ENCODE results near the gene C11orf21.

Gene C11orf21

DNA sequence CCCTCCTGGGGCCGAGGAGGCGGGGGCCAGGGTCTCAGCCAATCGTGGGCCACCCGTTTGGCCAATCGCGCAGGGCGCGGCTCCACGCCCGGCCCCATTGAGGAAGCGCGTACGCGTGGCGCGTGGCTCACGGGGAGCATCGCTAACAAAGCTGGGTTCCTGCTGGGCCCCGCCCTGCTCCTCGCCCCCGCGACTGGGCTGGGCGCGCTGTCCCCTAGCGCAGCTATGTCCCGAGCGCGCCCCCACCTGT lies 30.7 kb downstream of the C11orf21 start:
- ATAC-seq (no peak), DNase-seq (peak; percentile 43)

DNA sequence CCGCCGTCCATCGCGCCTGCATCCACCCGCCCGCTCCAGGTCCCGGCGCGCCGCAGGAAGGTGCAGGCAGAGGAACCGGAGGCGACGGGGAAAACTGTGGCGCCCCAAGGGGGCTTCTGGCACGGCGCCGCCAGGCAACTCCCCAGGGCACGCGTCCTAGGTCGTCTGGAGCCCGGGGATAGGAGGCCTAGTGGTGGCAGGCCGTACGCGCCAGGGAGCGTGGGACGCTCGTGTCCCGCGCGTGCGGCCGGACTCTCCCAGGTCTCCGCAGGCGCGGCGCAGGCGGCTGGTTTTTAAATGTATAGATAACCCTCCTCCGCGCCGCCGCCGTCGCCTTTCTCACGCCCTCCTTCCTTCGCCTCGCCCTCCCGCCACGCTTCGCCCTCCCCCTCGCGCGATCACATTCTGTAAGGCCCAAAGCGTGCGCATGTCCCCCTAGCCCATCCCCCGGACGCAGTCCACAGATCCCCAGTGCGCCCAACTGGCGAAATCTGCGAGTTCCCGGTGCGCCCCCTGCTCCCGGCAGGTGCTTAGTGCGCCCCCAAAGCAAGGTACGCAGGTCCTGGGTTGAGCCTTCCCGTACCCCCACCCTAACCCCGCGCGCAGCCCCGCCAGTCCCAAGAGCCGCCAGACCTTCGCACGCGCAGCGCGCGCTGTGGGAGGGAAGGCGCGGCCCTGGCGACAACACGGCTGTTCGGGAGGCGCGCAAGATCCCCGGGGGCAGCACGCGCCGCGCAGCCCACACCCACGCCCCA lies 31.2 kb downstream of the C11orf21 start, which contains the start of gene ASCL2:
Gene ASCL2, minus strand, starts transcription at position 267 of the 755 bp plus-strand sequence. Its CDS starts 256 bp downstream, at position 11.
- ATAC-seq (no peak), DNase-seq (no peak)

DNA sequence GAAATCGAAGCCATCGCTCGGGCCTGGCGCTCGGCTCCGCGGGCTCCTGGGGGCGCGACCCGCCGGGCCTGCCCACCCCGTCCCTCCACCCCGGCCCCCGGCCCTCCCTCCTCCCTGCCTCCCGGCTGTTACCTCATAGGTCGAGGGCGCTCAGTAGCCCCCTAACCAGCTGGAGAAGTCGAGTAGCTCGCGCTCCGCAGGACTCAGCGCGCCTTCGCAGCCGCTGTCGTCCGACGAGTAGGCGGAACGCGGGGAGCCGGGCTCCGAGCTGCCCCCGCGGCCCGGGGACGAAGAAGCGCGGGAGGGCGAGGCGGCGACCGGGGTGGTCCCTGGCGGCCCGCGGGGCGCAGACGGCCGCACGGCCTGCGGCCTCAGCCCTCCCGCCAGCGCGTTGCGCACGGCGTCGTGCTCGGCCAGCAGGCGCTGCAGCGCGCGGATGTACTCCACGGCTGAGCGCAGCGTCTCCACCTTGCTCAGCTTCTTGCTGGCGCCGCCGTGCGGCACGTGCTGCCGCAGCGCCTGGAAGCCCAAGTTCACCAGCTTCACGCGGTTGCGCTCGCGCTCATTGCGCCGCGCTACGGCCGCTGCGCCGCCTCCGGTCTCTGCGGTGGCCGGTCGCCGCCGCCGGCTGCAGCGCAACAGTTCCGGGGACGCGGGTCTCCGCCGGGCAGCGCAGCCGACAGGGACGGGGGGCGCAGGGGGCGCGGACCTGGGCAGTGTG lies 32.0 kb downstream of the C11orf21 start:
- peak; percentile 17 for ATAC-seq

DNA sequence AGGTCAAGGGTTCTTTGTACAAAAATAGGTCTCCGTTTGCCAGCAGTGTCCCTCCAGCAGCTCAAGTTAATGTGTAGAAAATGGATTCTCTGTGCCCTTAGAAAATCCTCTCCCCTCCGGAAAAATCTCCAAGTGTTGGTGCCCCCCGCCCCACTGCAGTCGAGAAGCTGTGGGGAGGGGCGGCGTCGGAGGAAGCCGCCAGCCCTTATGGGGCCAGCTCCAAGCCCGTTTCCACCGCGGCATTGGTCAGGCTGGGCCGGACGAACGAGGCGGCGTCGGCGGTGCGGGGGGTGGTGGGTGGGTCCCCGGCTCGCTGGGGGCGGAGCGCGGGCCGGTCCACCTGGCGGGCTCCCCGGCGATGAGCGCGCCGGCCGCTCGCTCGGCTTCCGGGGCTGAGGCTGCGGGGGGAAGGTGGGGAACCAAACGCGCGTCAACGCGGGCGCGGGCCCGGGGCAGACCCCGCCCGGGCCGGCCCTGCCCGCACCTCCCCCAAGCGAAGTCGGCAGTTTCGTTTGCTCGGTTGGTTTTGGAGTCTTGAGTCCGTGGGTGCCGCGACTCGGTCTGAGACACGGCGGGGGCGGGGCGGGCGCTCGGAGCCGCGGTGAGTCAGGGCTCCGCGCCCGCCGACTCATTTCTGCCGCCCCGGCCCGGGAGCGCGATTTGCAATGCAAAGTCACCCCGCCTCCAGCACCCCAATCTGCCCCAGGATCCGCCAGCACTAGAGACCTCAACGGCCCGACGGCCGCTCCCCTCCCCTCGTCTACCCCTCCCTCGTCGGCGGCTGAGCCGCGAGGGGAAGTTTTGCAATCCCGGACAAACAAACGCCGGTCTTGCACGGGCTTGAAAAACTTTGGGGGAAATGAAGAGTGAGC lies 32.8 kb downstream of the C11orf21 start:
- ATAC-seq = peak; percentile 77
- DNase-seq = peak; percentile 85

More for the DNA sequence above, 32.0 kb downstream of the C11orf21 start:
- DNase-seq = peak; percentile 44

DNA sequence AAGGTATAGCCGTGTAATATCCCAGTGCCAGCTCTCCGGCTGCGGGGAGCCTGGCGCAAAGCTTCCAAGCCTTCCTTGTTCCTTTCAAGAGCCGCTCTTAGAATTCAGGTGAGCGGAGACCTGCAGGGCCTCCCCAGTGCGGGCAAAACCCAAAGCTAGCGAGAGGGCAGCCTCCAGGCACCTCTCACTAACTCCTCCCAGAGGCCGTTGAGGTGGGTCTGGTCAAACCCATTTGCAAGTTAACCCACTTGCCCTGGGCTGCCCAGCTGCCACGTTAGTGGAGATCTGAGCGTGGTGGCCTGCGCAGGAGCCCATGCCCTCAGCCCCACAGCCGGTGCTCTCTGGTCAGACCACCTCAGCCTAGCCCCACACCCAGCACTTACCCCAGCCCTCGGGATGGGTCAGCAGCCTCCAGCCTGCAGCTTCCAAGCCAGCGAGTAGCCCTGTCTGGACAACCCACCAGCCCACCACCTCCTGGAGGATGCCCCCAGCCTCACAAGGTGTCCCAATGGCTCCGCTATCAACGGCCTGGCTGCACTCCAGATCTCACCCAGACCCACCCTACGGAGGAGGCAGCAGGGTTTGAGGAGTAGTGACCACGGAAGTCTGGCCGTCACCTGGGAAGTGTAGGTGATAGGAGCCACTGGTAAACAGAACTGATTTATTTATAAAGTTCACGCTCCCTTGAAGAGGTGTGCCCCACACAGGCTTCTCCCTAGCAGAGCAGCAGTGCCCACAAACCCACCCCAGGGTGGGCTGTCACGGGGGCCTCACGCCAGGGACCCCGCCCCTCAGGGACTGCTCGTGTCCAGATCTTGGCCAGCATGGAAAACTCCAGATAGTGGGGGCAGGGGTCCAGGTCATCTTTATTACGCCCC lies 33.6 kb downstream of the C11orf21 start:
- DNase-seq (no peak), ATAC-seq (no peak)

DNA sequence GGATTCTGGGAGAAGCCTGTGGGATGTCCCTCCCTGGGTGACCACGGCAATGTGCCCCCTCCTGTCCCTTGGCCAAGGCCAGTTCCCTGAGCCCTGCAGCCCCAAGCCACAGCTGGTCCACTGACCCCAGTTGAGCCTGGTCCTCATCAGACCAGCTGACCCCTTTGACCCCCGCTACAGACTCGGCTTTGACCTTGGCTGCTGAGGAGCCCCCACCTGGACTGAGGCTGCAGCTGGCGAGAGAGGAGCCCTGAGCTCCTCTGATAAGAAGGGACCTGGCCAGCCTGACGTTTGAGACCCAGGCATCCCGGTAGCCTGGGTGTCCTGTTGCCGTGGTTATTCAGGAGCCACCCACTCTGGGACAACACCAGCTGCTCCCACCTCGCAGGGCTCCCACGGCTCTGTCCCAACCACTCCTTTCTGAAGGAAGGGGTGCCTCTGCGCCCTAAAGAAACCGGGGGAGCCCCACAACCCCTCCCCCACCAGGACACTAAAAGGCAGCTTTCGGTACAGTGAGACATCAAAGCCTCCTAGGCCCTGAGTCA lies 34.3 kb downstream of the C11orf21 start:
- DNase-seq (no peak), ATAC-seq (no peak)

DNA sequence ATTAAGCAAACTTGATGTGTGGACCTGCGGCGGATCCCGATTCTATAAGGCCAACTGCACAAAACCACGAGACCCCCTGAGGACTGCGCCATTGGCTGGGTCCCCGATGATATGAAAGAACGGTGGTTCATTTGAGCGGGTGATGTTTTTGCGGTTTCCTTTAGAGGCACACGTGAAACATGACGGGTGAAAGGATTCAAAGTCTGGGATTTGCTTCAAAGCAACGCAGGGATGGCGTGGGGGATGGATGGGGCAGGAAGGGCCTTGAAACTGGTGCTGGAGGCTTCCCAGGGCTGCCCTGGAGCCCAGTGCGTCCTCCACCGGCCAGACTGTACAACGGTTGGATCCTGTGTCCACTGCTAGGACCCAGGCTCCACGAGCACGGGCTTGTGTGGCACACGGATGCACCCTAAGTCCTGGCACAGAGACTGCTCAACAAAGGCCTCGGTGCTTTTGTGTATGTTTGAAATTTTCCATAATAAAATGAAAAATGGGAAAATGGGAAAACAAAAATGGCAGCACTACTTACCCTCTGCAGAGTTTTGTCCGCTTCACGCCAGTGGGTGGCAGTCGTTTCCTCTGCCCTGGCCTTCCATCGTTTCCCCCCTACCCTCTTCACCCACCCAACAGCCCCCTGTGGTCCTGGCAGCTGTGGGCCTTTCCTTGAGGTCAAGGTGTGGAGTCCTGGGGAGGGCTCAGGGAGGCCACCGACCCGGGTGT lies 35.0 kb downstream of the C11orf21 start:
- DNase-seq = no peak

DNA sequence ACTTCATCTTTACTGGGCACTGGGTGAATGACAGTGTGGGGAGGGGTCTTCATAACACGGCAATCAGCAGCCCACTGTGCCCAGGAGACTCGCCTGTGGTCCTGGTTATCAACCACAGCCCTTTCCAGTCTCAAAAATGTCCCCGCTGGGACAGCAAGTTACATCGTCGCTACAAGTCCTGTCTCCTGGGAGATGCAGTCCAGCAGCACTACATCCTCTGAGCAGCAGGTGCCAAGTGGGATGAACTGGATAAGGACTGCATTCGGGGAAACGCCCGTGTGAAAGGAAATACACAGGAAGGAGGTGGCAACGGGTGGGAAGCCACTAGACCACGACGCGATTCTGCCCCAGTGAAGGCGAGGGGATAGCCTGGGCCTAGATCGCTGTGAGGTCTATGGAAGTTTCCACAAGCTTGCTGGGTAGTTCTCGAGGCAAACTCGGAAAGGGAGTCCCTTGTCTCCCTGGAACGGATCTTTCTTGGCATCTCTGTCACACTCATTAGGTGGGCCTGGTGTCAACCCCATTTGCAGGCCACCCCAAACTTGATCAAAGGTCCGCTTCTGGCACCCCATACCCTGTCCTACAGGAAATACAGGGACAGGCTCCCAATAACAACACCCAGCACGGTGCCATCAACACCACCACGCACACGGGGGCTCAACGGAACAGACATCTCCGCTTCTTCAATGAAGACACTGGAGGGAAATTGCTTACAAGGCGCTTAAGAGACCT lies 35.7 kb downstream of the C11orf21 start:
- no peak for ATAC-seq

More for the DNA sequence above, 35.0 kb downstream of the C11orf21 start:
- ATAC-seq = no peak

DNA sequence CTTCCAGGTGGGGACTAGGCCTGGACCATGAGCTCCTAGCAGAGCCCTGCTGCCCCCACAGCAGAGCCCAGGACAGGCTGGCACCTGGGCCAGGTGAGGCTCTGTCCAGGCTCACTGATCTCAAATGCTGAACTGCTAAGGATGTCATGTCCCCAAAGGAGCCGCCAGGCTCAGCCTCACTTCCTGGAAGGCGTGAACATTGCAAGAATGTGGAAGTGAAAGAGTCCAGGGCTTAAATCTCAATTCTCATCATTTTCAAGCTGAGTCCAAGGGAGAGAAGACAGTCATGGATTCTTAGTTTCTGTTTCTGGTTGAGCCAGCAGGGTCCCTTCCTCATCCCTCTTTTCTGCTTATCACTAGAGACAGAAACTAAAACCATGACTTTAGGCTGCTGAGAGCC lies 36.3 kb downstream of the C11orf21 start:
- ATAC-seq = peak; percentile 14
- no peak for DNase-seq

More for the DNA sequence above, 35.7 kb downstream of the C11orf21 start:
- DNase-seq = no peak

DNA sequence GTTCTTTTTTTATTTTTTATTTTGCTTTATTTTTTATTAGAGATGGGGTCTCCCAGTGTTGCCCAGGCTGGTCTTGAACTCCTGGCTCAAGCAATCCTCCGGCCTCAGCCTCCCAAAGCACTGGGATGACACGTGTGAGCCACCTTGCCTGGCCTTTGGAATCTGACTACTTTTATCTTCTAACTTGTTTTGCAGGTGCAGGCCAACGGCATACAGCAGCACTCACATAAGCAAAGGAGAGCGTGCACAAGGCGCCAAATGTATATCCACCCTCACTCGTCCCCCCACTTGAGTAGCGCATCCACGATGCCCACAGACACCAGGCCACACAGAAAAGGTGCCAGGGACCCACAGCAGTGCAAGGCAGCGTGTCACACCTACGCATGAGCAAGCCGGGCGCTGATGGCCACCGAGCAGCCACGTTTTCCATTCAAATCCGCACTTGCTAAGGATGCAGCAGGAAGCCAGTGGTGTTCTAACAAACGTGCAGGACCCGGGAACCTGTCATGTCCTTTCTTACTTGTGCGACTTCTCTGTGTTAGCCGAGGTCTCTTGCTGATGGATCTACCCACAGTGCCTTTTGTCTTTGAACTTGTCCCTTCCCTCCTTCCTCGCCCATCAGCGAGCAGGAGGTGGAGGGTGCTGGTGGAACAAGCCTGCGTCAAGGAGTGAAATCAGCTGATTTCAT lies 37.2 kb downstream of the C11orf21 start:
- DNase-seq (no peak), ATAC-seq (no peak)

DNA sequence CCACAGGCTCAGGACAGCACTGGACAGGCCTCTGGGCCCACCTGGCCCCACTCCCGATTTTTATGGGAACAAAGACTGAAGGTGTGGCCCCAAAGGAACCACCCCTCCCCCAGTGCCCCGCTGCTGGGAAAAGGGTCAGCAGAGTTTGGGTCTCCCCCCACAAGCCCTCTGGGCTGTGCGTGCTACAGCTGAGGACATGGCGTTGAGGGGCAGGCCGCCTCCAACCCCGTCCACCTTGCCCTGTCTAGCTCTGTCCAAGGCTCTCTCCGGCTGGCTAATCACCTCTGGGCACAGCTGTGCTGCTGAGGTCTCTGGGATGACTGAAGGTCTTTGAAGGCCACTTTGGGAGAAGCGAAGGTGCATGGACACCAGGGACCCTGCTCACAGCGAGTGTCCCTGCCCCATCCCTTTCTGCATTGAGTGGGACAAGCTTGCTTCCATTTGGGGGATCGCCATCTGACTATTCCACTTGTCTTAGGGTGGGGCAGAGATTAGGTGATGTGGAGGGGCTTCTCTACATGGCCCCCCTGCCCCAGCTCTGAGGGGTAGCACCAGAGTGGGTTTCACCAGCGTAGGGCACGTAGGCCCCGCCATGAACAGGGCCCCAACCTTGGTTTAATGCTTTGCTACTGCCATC lies 37.9 kb downstream of the C11orf21 start:
- ATAC-seq (no peak), DNase-seq (no peak)

DNA sequence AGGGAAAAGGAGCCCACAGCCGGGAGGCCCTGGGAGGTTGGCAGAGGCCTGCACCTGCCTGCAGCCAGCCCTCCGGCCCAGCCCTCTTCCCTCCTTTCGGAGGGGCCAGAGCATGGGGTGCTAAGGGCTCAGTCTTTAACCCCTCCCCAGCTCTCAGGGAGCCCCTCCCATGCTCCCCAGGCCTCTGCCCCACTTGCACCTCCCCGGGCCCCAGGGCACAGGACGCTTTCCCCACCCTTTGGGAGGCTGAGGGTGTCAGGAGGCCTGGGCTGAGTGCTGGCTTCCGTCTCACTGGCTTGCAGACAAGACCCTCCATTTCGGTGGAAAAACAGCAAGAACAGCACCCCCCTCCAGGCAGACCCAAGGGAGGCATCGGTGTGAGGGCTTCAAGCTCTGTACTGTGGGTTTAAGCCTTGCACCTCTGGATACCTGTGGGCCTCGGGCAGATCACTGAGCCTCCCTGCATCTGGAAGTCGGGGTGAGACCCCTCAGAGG lies 38.6 kb downstream of the C11orf21 start:
- ATAC-seq = no peak
- no peak for DNase-seq

DNA sequence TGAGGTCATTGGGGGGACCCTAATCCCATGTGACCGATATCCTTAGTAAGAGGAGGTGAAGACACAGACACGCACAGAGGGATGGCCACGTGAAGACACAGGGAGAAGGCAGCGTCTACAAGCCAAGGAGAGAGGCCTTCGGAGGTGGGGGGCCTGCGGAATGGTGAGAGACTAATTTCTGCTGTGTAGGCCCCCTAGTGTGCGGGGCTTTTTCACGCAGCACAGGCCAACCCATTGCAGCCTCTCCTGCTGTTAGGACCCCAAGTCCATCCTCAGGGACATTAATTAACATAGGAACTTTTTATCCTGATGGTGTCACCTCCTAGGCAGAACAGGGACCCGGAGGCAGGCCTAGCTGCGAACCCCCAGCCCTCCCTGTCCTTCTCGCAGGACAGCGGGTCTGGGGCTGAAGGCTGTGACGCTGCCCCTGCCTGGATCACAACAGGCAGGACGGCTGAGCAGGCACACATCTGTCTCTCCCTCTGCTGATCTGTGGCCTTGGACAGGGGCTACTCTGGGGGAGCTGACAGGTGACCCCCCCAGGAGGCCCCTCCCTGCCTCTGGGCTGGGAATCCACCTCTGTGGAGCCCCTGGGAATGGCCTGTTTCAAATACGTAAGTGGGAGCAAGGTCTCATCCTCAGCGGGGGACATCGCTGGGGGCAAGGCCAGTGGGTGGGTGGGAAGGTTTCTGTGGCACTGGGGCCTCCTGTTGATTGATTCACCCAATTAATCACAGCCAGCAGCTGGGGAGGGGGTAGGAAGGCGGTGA lies 39.2 kb downstream of the C11orf21 start:
- no peak for ATAC-seq
- no peak for DNase-seq

DNA sequence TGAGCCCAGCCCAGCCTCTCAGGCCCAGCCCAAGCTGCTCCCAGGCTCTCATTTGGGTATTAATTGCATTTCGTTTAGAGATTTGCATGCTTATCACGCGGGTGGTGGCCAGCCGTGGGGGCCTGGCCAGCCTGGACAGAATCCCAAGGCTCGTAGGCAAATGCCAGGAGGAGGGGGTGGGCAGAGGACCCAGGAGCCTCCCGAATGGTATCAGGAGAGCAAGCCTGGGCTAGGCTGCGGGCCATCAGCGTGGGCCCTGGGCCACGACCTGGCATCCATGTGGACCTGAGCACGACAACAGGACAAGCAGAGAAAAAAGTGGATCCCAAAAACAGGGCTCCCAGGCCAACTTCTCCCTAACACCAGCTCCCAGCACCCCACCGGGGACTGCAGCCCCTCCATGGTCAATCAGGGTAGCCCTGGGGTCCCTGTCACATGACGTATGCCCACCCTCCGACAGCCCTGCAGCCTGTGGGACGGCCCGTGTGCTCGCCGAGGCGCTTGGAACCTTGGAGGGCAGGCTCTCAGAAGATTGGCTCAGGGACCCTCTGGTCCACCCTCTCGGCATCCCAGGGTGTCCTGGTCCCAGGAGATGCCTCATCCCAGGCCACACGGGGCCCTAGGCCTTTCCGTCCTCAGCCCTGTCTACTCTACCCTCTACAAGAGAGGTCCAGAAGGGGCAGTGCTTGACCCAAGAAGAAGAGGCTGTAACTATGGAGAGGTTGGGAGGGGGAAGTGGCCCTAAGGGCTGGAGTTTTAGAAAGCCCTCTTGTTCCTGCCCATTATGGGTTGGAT lies 40.1 kb downstream of the C11orf21 start:
- ATAC-seq (no peak), DNase-seq (no peak)

DNA sequence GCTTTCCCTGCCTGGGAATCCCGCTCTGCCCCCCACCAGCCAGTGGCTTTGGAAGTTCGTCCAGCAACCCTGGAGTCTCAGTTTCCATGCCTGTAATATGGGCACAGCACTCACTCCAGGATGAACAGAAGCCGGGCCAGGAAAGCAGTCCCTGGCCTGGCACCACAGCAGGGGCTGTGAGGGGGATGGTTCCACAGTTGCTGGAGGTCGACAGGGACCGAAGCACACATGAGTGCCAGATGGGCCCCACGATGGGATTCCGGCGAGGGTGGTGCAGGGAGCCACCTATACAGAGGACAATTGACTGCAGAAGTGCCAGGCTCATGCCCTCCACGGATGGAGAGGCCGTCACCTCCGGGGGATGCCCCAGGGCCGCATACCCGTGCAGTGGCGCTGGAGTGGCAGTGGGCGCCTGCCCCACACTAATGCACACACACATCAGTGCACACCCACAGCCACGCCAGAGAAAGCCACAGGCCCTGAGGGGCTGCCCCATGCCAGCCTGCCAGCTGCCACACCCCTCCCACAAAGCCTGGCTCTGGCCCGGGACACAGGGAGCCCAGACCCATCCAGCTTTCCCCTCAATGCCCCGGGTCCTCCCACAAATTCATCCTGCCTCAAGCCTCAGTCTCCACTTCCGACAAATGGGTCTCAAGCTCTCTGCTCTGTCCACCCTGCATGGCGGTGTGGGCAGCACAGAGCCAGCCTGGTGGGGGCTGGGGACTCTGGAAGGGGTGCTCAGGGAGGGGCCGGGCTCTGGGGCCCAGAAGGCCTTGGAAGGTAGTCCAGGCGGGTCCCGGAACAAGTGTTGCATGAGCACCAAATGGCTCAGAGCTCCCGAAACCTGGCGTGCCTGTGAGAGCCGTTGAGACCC lies 41.0 kb downstream of the C11orf21 start:
- DNase-seq (no peak), ATAC-seq (no peak)

DNA sequence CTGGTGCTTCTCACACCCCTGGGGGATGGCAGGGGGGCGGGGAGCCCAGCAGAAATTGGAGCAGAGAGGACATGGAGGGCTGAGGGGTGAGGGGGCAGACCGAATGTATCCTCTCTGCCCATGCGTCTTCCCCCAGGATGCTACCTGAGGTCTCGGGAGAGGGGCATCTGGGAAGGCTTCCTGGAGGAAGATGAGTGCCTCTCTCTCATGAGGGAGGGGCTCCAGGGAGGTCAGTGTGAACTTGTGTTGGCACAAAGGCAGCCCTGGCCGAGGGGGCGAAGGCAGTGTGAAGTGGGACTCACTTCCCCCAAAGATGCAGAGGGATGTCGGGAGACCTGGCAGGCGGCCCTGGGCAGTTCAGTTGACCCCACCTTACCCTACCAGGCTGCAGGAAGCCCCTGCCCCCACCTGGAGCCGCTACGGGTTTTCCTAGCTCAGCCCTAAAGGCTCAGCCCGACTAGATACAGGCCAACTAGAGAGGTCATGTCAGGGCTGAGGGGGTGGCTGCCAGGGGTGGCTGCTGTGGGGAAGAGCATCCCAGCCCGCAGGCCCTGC lies 41.7 kb downstream of the C11orf21 start:
- ATAC-seq = no peak
- no peak for DNase-seq
